ENCODE results near the gene MKNK1. TPM values are rescaled to one million over a fixed set of nuclear protein-coding genes. Genes with fewer than 3 reads are reported as not detected.

The MKNK1 gene
- total RNA-seq, 4 donors from 2014 or later = 27.7 to 37.0 (median 29.3) TPM

DNA sequence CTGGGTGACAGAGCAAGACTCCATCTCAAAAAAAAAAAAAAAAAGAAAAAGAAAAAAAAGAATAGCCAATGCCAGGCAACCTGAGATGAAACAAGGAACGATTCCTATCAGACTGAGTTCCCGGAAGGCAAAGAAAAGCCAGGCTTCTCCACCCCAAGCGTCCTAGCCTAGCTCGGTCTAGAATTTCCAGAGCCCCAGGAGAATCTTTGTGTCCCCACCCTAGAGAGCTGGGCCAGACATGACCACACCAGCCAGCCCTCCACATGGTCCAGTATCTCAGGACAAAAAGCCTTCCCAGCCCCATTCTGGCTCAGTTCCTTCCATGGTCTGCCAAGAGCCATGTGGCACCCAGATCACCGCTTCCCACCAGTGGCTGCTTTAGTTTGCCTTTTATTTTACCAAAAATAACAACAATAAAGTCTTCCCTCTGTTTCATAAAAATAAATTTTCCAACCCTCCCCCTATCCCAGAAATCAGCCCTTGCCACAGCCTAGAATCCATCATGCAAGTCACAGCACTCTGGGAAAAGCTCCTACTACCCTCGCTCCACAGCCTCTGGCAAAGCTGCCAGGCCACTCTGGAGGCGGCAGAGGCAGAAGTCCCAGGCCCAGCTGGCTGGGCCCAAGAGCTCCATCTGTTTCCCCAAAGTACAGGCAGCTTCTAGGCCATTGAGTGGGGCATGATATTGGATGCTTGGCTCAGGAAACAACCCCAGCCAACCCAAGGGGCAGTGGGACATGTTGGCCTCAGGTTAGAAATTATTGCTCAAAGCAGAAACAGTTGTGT, 3.5 kb upstream of the MKNK1 start:
- H3K9me3 ChIP-seq = no peaks in the 10 kb centered on the region
- 80% methylated on average over 5 of the region's 7 CpGs for WGBS
- H3K4me1 ChIP-seq = peaks cover 38 to 51% (median 47%) of the 10 kb centered on the region in 4 donors
- intact Hi-C loops (cut with DNase I) = no loop called here
- no peak overlapping the region for H3K4me3 ChIP-seq
- peak overlapping the region in 3 of 4 donors; percentile 17 to 51 (median 48) for H3K27ac ChIP-seq (replicated peaks in 1 of 4)
- peaks cover 22 to 48% (median 38%) of the 10 kb centered on the region in 4 donors for H3K36me3 ChIP-seq
- no peaks in the 10 kb centered on the region for H3K27me3 ChIP-seq
- TF ChIP-seq POLR2AphosphoS5 (IDR thresholded peaks at IDR 0.05) (no peak), EP300 (IDR thresholded peaks at IDR 0.05) (no peak), POLR2A (IDR thresholded peaks at IDR 0.05; ENCODE audit: low read depth) (no peak)
- TF ChIP-seq, protein P1, sequence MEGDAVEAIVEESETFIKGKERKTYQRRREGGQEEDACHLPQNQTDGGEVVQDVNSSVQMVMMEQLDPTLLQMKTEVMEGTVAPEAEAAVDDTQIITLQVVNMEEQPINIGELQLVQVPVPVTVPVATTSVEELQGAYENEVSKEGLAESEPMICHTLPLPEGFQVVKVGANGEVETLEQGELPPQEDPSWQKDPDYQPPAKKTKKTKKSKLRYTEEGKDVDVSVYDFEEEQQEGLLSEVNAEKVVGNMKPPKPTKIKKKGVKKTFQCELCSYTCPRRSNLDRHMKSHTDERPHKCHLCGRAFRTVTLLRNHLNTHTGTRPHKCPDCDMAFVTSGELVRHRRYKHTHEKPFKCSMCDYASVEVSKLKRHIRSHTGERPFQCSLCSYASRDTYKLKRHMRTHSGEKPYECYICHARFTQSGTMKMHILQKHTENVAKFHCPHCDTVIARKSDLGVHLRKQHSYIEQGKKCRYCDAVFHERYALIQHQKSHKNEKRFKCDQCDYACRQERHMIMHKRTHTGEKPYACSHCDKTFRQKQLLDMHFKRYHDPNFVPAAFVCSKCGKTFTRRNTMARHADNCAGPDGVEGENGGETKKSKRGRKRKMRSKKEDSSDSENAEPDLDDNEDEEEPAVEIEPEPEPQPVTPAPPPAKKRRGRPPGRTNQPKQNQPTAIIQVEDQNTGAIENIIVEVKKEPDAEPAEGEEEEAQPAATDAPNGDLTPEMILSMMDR (IDR thresholded peaks at IDR 0.05) = no peak
- no peak for DNase-seq (ENCODE audit: extremely low spot score)

DNA sequence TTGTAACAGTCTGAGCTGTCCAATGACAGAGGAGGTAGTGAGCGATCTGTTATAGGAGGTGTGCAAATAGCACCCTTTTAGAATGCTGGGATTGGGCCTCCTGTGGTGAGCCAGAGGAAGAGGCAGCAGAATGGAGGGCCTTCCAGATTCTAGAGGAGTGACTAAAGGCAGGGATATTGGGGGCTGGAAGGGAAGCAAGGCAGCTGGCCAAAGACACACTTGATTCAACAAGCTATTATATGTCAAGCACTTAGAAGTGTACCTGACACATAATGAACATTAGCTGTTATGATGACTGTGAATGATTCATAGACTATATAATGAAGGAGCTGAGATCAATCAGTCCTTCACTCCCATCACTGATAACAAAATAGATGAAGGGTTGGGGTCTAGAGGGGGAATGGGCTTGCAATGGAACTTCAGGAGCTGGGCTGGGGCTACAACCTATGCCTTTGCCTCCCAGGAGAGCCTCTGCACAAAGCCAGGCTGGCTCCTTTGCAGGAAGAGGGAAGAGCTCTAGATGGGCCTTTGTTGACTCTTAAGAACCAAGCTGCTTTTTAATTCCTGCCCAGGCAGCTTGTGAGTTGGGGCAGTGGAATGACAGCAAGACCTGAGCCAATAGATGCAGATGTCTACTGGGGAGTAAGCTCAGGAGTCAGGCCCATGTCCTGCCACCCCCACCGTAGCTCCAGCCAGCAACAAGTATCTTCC, 2.3 kb upstream of the MKNK1 start:
- intact Hi-C loops (cut with DNase I) = no loop called here
- Histone ChIP-seq H3K27ac (replicated peaks in 1 of 4) (no peak overlapping the region), H3K9me3 (no peaks in the 10 kb centered on the region), H3K36me3 (peaks cover 22 to 38% (median 30%) of the 10 kb centered on the region in 4 donors), H3K4me1 (peaks cover 31 to 51% (median 47%) of the 10 kb centered on the region in 4 donors), H3K27me3 (no peaks in the 10 kb centered on the region), H3K4me3 (no peak overlapping the region)
- WGBS = 100% methylated on average over 2 of the region's 2 CpGs
- TF ChIP-seq, protein P1 (IDR thresholded peaks at IDR 0.05) = no peak
- TF ChIP-seq POLR2A (IDR thresholded peaks at IDR 0.05; ENCODE audit: low read depth) = no peak
- TF ChIP-seq POLR2AphosphoS5 (IDR thresholded peaks at IDR 0.05) = no peak
- no peak for TF ChIP-seq EP300 (IDR thresholded peaks at IDR 0.05)
- DNase-seq (ENCODE audit: extremely low spot score) = no peak

GRCh38 chr1:46605232-46605631, 1.2 kb upstream of the MKNK1 start:
- Histone ChIP-seq H3K4me3 (no peak overlapping the region), H3K27ac (replicated peaks in 1 of 4) (no peak overlapping the region), H3K27me3 (no peaks in the 10 kb centered on the region), H3K9me3 (no peaks in the 10 kb centered on the region), H3K4me1 (peaks cover 32 to 48% (median 44%) of the 10 kb centered on the region in 4 donors), H3K36me3 (peaks cover 21 to 26% (median 26%) of the 10 kb centered on the region in 4 donors)
- DNase-seq (ENCODE audit: extremely low spot score) = no peak
- intact Hi-C loops (cut with DNase I) = no loop called here
- TF ChIP-seq POLR2A (IDR thresholded peaks at IDR 0.05; ENCODE audit: low read depth) (no peak), EP300 (IDR thresholded peaks at IDR 0.05) (no peak), POLR2AphosphoS5 (IDR thresholded peaks at IDR 0.05) (no peak)
- TF ChIP-seq, protein P1 (IDR thresholded peaks at IDR 0.05) = no peak
- WGBS = 88% methylated on average over 2 of the region's 2 CpGs

GRCh38 chr1:46603481-46603857, 599 bp downstream of the MKNK1 start:
- TF ChIP-seq EP300 (IDR thresholded peaks at IDR 0.05) (no peak), POLR2A (IDR thresholded peaks at IDR 0.05; ENCODE audit: low read depth) (no peak), POLR2AphosphoS5 (IDR thresholded peaks at IDR 0.05) (no peak)
- TF ChIP-seq, protein P1 (IDR thresholded peaks at IDR 0.05) = no peak
- 0% methylated on average over 2 of the region's 2 CpGs for WGBS
- Histone ChIP-seq H3K27ac (replicated peaks in 1 of 4) (peak overlapping the region; percentile 79 to 89 (median 85)), H3K4me1 (peaks cover 32 to 61% (median 55%) of the 10 kb centered on the region in 4 donors), H3K36me3 (peaks cover 4 to 9% (median 8%) of the 10 kb centered on the region in 4 donors), H3K27me3 (no peaks in the 10 kb centered on the region), H3K9me3 (no peaks in the 10 kb centered on the region), H3K4me3 (peak overlapping the region; percentile 77 to 92 (median 84))
- intact Hi-C loops (cut with DNase I) = no loop called here
- no peak for DNase-seq (ENCODE audit: extremely low spot score)

Data from esophagus muscularis mucosa (tissue), 4 donors.